DND-41 (cell line): ENCODE data around the gene ELF1.

Source experiments
- EZH2 ChIP-seq: IDR thresholded peaks from 3 replicates; pipeline ENCODE4 v1.6.1; 2012; ENCODE audit warnings: borderline replicate concordance, low read depth, mild to moderate bottlenecking, moderate library complexity, low read length, inconsistent platforms; ENCODE audit not compliant: severe bottlenecking
- TF ChIP-seq, protein P1 (sequence below): IDR thresholded peaks from 2 replicates; pipeline ENCODE4 v1.5.1; 2012; ENCODE audit warnings: borderline replicate concordance, low read length, moderate library complexity, mild to moderate bottlenecking; ENCODE audit not compliant: poor library complexity, severe bottlenecking; ENCODE audit errors: extremely low read depth

DNA sequence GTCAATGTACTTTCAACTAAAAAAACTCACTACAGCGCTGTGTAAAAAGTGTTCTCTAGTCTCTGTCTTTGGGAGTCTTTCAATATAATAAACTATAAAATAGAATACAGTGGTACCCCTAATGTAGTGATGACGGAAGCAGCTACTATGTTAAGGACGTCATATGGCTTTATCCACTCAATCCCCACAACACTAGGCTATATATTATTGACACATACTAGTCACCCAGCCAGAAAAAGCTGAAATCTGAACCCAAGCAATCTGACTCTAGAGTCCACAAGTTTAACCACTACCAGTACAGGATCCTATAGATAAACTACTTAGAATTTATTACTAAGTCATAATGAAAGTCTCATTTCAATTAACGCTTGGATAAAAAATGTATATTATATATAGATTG, 48.3 kb downstream of the ELF1 start:
- TF ChIP-seq EZH2, result no peak
- TF ChIP-seq, protein P1, sequence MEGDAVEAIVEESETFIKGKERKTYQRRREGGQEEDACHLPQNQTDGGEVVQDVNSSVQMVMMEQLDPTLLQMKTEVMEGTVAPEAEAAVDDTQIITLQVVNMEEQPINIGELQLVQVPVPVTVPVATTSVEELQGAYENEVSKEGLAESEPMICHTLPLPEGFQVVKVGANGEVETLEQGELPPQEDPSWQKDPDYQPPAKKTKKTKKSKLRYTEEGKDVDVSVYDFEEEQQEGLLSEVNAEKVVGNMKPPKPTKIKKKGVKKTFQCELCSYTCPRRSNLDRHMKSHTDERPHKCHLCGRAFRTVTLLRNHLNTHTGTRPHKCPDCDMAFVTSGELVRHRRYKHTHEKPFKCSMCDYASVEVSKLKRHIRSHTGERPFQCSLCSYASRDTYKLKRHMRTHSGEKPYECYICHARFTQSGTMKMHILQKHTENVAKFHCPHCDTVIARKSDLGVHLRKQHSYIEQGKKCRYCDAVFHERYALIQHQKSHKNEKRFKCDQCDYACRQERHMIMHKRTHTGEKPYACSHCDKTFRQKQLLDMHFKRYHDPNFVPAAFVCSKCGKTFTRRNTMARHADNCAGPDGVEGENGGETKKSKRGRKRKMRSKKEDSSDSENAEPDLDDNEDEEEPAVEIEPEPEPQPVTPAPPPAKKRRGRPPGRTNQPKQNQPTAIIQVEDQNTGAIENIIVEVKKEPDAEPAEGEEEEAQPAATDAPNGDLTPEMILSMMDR, result no peak
